ENCODE data around the gene TMEM192. TPM values are rescaled to one million over a fixed set of nuclear protein-coding genes. Genes with fewer than 3 reads are reported as not detected.

Gene TMEM192
- total RNA-seq, result 13.0 and 14.5 TPM in 2 replicates
- polyA plus RNA-seq, result 10.1 and 11.4 TPM in 2 replicates
- 11.2 and 11.7 TPM in 2 replicates for polyA plus RNA-seq (2011; cell fraction: cytosol; rRNA removed)
- polyA plus RNA-seq (2011; cell fraction: nucleus; rRNA removed), result 3.6 and 4.3 TPM in 2 replicates
- polyA plus RNA-seq (2012), result 10.8 and 16.6 TPM in 2 replicates
- 16.9 and 27.6 TPM in 2 replicates for polyA minus RNA-seq
- 2.6 TPM for polyA minus RNA-seq (2011; cell fraction: cytosol; rRNA and poly(A)+ RNA removed)
- 4.1 and 7.1 TPM in 2 replicates for polyA minus RNA-seq (2011; cell fraction: nucleus; rRNA and poly(A)+ RNA removed)
- percentile 39 among the genes with signal in this experiment for Bru-seq, nascent RNA
- BruChase-seq, experiment 1, labeled RNA remaining after a 6-hour chase, result percentile 55 among the genes with signal in this experiment
- BruChase-seq, experiment 2, labeled RNA remaining after a 2-hour chase, result percentile 44 among the genes with signal in this experiment
- long read RNA-seq, full-length matches to known transcripts, result 17 of 26 reads
- long read RNA-seq, partial matches to known transcripts, result 0 of 26 reads
- long read RNA-seq, other reads (novel, unspliced or antisense), result 9 of 26 reads

- Histone ChIP-seq H4K20me1 (replicated peaks; ENCODE audit: control insufficient read depth, extremely low read depth, insufficient read depth, low read length) (no peaks in the 10 kb centered on the region), H2AFZ (ENCODE audit: low read depth, low read length) (peak within 1 kb of the TSS; percentile 98), H3K4me1 (ENCODE audit: control insufficient read depth, extremely low read depth, insufficient read depth, low read length) (peaks cover 8% of the 10 kb centered on the region), H3K9me3 (replicated peaks; ENCODE audit: control insufficient read depth, insufficient read depth, low read length) (no peaks in the 10 kb centered on the region), H3K9ac (replicated peaks; ENCODE audit: extremely low read depth, insufficient read depth, low read length) (peak within 1 kb of the TSS; percentile 63), H3K79me2 (ENCODE audit: control insufficient read depth, insufficient read depth, low read length) (no peaks in the 10 kb centered on the region), H3K27me3 (ENCODE audit: control insufficient read depth in 2 of 2, insufficient read depth in 2 of 2, low read length in 2 of 2) (no peaks in the 10 kb centered on the region), H3K4me2 (ENCODE audit: insufficient read depth, low read length) (peak within 1 kb of the TSS; percentile 84), H3K27ac (ENCODE audit: insufficient read depth, low read depth, low read length) (peak within 1 kb of the TSS; percentile 60), H3K4me3 (replicated peaks in 1 of 3; ENCODE audit: insufficient read depth in 1 of 3, low read depth in 1 of 3, low read length in 3 of 3) (peak within 1 kb of the TSS; percentile 85 to 95 (median 87)), H3K36me3 (ENCODE audit: control insufficient read depth in 2 of 2, extremely low read depth in 1 of 2, insufficient read depth in 2 of 2, low read length in 2 of 2) (no peaks in the 10 kb centered on the region), H3K9me1 (replicated peaks; ENCODE audit: control insufficient read depth, extremely low read depth, insufficient read depth, low read length) (no peaks in the 10 kb centered on the region)
- TF ChIP-seq POLR2AphosphoS5 (IDR thresholded peaks at IDR 0.05; ENCODE audit: insufficient read depth, low read depth, low read length), result peak; percentile 58
- TF ChIP-seq GATA2 (IDR thresholded peaks at IDR 0.05; ENCODE audit: insufficient read depth, insufficient read length, low read depth, low read length), result no peak
- peak; percentile 33 to 58 for TF ChIP-seq CTCF (IDR thresholded peaks at IDR 0.05; ENCODE audit: extremely low read depth in 1 of 2, insufficient read depth in 1 of 2, low read depth in 1 of 2, low read length in 2 of 2)
- peak; percentile 51 for TF ChIP-seq MYC (IDR thresholded peaks at IDR 0.05; ENCODE audit: low read depth, low read length)
- no peak for TF ChIP-seq FOS (IDR thresholded peaks at IDR 0.05; ENCODE audit: borderline replicate concordance, insufficient read depth, low read length)
- TF ChIP-seq EZH2 (IDR thresholded peaks at IDR 0.05; ENCODE audit: borderline replicate concordance, low read depth, low read length, severe bottlenecking), result no peak
- TF ChIP-seq MAX (IDR thresholded peaks at IDR 0.05; ENCODE audit: insufficient read depth, insufficient read length), result peak; percentile 72
- TF ChIP-seq POLR2A (IDR thresholded peaks at IDR 0.05; ENCODE audit: low read depth, low read length), result peak; percentile 57
- TF ChIP-seq JUN (IDR thresholded peaks at IDR 0.05; ENCODE audit: borderline replicate concordance, insufficient read depth, insufficient read length, low read depth), result no peak
- no TSS peak for BruUV-seq (replicated peaks)
- CTCF ChIA-PET, result interaction anchor here (0.6 to 3.6 kb wide), 28 partner anchors 10 to 1562 kb away, joined by 3 to 48 read pairs (median 4); partner anchors contain the start of genes CPE and MSMO1
- intact Hi-C loops (cut with micrococcal nuclease), result loop anchor here (1.0 to 5.0 kb wide), 5 partner anchors 95 to 1945 kb away; partner anchors contain the start of genes CPE, KLHL2, MSMO1 and NAF1
- POLR2A ChIA-PET, result interaction anchor here (0.5 to 1.2 kb wide), 4 partner anchors 16 to 455 kb away, joined by 3 to 5 read pairs (median 3); partner anchors contain the start of gene MSMO1
- FAIRE-seq (peak; percentile 96), DNase-seq (ENCODE audit: low read depth, low spot score) (peak; percentile 97)
- dilution Hi-C loops (cut with MboI; ENCODE audit: extremely low pct_ligation_motif_present, low sequenced_read_pairs), result no loop called here
Measured at GRCh38 chr4:165112368-165113121, at the start of gene TMEM192. TSS of gene TMEM192 (minus strand) at chr4:165112860. CDS start at chr4:165112773, 87 bp downstream.
